NCI-H524 treated with DMSO at 0.1 percent for 48 hours (cell line): ENCODE measurements around the gene SYCP2L.
"Not testable (repeated sequence)": the region's sequence is repeated elsewhere in the genome, so short reads cannot be mapped to it uniquely, and the experiment has no call there.

Source experiments
- DNase-seq: peaks from one replicate; lab custom pipeline; 2025; lab: John Stamatoyannopoulos, UW

Gene SYCP2L

DNA sequence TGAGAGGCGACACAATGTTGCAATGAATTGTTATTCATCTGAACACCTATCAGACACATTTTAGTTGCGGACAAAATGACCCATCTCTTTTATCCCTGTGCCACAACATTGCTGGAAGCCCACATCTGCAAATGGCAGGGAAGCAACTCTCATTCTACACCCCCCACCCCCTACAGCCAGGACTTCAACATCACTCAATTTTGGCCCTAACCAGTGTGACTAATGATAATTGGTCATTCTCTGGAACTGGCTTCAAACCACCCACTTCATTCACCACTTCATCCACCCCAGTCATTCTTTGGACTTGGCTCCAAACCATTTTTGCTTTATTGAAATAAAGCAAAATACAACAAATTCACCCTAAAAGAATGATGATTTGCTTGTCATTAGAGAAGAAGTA is 6.5 kb upstream of the SYCP2L start:
- DNase-seq, result no peak

DNA sequence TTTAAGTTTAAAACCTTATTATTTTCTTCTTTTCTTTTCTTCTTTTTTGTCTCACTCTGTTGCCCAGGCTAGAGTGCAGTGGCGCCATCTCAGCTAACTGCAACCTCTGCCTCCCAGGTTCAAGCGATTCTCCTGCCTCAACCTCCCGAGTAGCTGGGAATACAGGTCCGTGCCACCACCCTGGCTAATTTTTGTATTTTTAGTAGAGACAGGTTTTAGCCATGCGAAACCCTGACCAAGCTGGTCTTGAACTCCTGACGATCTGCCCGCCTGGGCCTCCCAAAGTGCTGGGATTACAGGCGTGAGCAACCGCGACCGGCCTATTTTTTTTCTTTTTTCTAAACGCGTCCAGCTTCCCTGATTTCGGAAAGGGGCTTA is 4.6 kb upstream of the SYCP2L start:
- DNase-seq, result not testable (repeated sequence)

DNA sequence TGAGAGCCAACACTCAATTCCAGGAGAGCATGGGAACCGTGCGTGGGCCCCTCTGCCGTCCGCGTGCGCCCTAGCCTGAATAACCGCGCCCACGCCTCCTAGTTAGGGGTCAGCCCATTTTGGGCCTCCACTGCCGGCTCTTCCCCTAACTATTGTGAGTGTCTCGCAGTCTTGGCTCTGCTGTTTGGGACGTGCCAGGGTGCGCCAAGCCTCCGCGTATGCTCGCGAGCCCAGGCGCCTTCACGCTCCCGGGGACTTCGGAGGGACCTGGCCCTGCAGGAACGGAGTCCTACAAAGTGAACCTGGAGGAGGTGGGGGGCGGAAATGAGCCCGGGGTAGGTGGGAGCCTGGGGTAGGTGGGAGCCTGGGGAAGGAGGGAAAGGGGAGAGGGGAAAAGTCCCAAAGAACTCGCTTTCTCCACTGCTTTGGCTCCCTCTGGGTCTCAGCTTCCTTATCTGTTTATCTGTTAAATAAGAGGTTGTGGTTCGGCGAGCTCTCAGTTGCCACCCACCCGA is 4.1 kb upstream of the SYCP2L start:
- no peak for DNase-seq

DNA sequence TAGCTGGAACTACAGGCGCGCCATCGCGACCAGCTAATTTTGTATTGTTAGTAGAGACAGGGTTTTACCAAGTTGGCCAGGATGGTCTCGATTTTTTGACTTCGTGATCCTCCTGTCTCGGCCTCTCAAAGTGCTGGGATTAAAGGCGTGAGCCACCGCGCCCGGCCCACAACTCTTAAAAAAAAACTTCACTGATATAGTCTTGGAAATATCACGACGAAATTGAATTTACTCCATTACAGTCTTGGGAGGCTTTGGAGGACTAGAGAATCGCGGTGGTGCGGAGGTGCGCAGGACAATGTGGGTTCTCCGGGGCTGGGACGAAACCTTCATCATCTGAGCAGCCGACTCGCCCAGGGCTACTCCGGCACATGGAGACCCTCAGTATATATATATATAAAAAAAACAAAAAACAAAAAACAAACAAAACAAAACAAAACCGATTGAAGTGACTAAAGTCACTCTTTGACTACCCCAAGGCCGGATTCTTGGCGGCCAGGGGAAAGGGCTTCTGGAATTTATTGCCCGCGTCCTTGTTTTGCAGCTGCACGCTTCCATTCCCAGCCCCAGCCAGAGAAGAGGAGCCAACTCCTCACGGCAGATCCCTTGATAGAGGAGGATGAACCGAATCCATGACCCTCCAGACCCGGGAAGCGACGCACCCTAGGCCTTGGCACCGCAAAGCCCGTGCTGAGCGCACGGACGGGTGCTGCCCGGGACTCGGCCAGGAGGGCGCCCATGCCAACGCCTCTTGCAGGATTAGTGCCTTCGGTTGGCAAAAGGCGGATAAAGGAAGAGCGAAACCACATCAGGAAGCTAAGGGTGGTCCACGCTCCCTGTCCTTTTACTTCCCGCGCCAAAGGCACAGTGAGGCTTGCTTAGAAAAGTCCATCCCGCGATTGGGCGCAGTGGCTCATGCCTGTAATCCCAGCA is 3.3 kb upstream of the SYCP2L start:
- no peak for DNase-seq

DNA sequence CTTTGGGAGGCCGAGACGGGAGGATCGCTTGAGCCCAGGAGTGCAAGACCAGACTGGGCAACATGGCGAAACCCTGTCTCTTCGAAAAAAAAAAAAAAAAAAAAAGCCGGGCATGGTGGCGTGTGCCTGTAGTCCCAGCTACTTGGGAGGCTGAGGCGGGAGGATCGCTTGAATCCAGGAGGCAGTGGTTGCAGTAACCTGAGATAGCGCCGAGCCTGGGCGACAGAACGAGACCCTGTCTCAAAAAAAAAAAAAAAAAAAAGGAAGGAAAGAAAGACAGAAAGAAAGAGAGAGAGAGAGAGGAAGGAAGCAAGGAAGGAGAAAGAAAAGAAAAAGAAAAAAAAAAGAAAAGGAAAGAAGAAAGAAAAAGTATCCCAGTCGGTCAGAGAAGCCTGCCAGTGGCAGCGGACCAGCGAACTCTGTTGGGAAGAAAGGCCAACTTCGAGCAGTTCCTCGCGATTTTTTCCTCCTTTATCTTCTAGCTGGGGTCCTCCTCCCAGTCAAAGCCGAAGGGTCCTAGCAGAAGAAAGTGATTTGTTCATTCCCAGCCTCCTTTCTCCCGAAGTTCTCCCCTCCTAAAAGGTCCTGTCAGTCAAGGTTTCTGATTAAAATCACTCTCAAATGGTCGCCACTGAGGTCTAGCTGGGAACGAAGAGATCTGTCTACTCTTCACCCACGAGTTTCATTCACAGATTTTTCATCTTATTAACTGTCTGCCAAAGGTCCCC is 2.4 kb upstream of the SYCP2L start:
- DNase-seq, result no peak

DNA sequence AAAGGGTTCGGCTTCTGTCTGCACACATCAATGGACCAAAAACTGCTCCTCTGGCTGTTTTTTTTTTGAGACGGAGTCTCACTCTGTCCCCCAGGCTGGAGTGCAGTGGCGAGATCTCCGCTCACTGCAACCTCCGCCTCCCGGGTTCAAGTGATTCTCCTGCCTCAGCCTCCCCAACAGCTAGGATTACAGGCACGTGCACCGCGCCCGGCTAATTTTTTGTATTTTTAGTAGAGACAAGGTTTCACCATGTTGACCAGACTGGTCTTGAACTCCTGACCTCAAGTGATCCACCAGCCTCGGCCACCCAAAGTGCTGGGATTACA is 524 bp upstream of the SYCP2L start:
- DNase-seq, result not testable (repeated sequence)

DNA sequence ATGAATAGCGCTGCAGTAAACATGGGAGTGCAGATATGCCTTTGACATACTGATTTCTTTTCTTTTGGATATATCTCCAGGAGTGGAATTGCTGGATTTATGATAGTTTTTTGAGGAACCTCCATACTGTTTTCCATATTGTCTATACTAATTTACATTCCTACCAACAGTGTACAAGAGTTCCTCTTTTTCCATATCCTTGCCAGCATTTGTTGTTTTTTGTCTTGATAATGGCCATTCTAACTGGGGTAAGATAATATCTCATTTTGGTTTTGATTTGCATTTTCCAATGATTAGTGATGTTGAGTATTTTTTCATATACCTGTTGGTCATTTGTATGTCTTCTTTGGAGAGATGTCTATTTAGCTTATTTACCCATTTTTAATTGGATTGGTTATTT is 3.3 kb downstream of the SYCP2L start:
- no peak for DNase-seq

DNA sequence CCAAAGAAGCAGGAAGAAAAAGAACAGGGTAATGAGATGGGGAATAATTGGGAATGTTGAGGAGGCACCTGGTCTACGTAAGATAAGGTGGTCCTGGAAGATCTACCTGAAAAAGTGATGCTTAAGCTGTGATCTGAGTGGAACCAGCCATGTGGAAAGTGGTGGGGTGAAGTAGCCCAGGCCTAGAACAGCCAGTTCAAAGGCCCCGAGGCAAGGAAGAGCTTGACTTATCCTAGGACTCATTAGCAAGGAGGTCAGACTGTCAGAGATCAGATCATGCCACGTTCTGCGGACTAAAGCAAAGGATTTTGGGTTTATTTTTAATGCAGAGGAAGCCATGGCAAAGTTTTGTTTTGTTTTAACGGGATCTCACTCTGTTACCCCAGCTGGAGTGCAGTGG is 5.1 kb downstream of the SYCP2L start:
- no peak for DNase-seq

DNA sequence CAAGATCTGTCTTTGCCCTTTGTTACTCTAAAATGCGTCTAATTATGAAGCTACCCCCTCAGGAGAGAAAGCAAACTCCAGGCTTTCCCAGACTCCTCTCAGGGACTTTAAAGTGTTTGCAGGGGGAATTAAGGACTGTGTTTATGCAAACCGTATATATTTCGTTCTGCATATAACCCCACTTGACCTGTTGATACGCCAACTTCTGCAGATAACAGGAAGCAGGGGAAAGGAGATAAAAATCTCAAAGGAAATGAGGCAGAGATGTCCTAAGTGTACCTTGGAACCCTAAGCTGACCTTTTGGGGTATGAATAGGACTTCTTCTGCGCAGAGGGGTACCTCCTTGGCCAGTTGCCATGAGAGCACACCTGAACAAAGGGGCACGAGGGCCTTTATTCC is 8.1 kb downstream of the SYCP2L start:
- DNase-seq, result no peak

DNA sequence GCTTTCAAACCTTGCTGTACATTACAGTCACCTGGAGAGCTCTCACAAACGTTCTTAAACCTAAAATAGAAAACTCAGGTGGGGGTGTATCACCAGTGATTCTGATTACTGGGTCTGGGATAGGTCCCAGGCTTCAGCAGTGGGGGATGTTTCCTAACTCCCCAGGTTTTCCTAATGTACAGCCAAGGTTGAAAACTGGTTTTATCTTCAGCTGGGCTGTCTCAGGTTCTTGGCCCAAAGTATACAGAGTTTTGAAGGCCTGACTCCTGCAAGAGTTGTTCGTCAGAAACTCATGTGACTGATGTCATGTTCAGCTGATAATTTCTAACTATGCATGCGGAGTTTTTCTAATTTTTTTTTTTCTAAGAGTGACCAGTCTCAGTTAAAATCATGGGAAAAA is 9.8 kb downstream of the SYCP2L start:
- DNase-seq, result no peak

DNA sequence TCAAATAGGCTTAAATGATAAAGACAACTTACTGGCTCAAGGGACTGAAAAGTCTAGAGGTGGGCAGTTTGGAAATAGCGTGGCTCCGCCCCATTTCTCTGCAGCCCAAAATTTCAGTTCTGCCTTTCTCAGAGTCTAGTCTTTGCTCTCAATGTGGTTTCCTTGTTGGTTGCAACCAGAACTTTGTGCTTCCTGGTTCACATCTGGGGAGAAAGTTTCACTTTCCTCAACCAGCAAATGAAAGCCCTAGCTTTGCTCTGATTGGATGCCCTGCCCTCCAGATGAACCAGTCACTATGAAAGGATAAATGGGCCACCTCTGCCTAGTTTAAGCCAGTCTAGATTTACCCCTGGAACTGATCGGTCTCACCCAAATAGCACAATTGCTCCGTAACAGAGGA is 14.9 kb downstream of the SYCP2L start:
- DNase-seq, result no peak

DNA sequence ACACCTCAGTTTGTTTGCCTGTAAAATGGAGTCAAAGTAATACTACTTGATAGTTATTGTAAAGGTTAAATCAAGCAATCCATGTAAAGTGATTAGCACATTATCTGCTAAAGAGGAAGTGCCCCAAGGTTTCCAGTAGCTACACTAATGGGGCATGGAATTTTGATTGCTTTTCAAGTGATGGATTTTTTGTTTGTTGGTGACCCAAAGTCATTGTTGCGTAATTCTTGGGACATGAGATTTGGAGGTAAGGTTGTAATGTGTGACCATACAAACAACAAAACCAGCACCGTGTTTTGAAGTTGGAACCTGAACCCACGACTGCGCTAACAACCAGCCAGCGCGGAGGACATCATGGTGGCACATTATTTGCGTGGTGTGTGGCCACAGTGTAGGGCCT is 17.2 kb downstream of the SYCP2L start:
- no peak for DNase-seq

DNA sequence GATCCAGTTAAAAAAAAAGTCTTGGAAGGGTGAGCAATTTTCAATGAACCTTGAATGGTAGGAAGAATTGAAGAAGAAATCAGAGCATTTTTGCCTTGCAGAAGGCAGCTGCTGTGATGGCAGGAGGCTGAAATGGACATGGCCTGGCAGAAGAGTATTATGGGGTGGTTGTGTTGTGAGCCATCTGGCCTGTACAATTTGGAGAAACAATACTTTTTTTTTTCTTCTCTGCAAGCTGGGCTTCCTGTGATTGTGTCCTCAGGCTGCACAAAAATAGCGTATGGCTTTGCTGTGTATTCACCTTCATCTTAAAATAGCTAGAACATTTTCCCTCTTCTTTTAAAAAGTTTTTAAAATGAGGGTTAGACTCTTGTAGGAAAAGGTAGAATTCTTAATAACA is 21.4 kb downstream of the SYCP2L start:
- DNase-seq, result peak; percentile 0

DNA sequence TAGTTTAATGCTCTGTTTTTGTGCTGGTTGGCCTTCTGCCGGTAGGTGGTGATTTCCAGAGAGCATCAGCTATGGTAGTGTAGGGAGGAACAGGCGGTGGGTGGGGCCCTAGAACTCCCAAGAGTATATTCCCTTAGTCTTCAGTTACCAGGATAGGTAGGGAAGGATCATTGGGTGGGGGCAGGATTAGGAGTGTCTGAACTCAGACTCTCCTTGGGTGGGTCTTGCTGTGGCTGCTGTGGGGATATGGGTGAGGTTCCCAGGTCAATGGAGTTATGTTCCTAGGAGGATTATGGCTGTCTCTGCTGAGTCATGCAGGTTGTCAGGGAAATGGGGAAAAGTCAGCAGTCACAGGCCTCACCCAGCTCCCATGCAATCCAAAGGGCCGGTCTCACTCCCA is 32.7 kb downstream of the SYCP2L start:
- DNase-seq, result not testable (repeated sequence)

DNA sequence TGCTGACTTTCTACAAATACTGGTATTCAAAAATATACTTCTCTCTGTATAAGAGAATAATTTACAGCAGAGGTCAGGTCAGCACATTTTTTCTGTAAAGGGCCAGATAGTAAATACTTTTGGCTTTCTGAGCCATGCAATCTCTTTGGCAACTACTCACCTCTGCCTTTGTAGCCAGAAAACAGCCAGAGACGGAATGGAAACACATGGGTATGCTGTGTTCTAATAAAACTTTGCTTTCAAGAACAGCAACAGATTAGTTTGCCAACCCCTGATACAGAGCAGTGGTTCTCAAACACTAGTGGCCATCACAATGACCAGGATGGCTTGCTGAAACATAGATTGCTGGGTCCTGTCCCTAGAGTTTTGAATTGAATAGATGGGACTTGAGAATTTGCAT is 46.3 kb downstream of the SYCP2L start:
- no peak for DNase-seq

DNA sequence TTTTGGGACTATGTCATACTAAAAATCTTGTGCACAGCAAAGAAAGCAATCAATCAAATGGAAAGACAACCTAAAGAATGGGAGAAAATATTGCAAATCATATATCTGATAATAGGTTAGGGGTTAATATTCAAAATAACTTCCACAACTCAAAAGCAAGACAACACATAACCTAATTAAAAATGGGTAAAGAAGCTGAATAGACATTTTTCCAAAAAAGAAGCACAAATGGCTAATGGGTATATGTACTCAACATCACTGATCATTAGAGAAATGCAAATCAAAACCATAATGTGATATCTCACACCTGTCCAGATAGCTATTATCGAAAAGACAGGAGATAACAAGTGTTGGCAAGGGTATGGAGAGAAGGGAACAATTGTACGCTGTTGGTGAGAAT is 53.0 kb downstream of the SYCP2L start:
- no peak for DNase-seq

DNA sequence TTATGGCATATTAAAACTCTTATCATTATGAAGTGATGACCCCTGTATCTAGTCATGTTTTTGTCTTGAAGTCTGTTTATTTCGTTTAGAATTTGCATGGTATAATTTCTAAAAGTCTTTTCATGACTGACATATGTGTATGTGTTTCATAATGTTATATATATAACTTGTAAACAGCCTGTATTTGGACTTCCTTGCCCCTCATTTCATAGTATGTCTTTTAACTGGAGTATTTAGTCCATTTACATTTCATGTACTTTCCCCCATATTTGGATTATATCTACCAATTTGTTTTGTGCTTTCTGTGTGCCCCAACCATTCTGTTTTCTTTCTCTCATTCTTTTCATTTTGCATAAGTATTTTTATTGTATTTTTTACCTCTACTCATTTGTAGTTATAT is 59.0 kb downstream of the SYCP2L start:
- no peak for DNase-seq

DNA sequence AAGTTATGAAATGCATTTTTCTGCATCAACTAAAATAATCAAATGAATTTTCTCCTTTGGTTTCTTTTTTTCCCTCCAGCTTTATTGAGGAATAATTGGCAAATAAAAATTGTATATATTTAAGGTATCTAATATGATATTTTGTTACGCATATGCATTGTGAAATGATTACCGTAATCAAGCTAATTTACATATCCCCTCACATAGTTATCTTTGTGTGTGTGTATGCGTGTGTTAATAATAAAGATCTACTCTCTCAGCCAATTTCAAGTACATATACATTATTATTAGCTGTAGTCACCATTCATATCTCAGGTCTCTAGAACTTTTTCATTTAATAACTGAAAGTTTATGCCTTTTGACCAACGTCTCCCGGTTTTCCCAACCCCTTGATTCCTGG is 61.1 kb downstream of the SYCP2L start:
- no peak for DNase-seq

DNA sequence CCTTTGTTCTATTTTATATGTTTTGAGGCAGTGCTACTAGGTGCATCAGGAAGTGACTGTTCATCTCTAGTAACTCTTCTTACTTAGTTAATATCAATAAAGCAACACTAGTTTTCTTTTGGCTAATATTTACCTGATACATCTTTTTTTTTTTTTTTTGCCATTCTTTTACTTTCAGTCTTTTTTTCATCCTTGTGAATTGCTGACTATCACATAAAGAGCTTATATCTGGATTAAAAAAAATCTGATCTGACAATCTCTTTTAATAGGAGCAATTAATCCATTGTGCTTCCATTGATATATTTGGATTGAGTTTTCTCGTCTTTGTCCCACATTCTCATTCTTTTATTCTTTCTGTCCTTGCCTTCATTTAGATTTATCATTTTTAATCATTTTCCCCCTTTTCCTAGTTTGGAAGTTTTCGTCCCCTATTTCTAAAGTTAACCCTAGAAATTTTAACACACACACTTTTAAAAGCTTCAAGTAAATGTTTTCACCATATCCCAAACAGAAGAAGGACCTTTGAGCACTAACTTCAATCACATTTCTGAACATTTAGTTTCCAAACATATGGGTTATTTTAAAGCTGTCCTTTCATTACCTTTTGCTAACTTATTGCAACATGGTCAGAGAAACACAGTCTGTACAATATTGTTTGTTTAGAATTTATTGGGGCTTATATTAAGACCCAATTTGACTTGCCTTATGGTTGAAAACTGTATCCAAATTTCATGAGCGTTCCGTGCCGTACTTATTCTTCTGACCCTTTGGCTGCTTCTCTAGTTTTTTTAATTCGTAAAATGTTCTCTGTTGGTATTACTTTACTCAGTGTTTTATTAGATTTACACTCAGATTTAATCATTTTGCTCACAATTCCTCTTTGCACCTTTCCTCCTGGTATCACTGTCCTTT is 63.0 kb downstream of the SYCP2L start:
- DNase-seq, result no peak

DNA sequence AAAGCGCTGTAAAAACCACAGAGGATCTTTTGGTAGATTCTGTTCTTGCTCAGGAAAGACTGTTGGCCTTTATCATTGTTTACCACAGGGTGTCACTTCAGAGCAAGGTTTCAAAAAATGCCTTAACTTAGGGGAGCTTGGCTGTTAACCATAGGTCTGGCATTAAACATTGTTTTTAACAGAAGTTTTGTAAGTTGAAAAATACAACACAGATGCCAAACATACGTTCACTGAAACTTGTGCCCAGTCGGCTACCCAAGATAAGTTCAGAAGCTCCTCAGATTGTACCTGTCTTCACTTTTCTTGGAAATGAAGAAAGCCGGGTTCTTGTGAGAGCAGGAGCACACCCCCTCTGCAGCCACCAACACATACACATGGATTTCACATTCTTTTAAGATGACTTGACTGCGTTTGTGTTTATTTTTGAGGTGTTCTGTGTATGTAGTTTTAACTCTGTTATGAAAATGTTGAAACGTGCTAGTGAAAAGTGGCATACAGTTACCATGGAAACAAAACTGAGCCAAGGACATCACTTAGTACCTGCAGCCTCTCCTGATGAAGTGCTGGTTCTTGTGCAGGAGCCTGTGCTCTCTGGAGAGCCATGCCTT is 64.9 kb downstream of the SYCP2L start:
- no peak for DNase-seq

DNA sequence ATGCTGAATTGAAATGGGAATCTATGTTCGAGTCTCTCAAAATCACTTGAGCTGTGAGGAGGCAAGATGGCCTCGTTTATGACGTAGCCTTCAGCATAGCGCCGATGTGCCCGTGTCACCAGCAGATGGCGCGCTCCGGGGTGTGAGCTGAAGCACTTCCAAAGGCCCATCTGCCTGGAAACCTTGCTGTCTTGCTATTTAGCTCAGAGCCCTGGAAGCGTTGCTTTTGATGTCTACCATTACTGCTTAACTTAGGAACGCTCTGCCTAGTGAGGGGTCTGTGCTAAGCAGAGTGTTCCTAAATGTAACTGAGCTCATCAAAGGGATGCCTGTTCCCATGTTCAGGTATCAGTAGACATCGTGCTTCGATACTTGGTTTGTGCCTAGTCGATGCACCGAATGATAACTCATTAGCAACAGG is 67.7 kb downstream of the SYCP2L start:
- DNase-seq, result peak; percentile 35

DNA sequence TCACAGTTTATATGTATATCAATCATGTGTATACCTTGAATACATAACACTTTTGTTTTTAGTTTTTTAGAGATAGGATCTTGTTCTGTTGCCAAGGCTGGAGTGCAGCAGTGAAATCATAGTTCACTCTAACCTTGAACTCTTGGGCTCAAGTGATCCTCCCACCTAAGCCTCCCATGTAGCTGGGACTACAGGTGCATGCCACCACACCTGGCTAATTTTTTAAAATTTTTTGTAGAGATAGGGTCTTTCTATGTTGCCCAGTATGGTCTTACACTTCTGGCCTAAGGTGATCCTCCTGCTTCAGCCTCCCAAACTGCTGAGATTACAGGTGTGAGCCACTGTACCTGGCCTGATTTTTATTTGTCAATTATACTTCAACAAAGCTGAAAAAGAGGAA is 69.9 kb downstream of the SYCP2L start:
- DNase-seq, result no peak
